GM21576 (cell line): Measurements from ENCODE around the gene SMKR1.
"Not testable (repeated sequence)": the region's sequence is repeated elsewhere in the genome, so short reads cannot be mapped to it uniquely, and the experiment has no call there.

Experiments
- ATAC-seq: cut with Tn5 transposase; IDR thresholded peaks from one replicate; pipeline ENCODE4 v1.9.1; 2021; ENCODE audit warnings: mild to moderate bottlenecking, moderate library complexity; ENCODE audit not compliant: unreplicated experiment

The SMKR1 gene

GRCh38 chr7:129481376-129481775, 21.0 kb upstream of the SMKR1 start:
- not testable (repeated sequence) for ATAC-seq

- no peak for ATAC-seq
Measured at GRCh38 chr7:129482781-129483180, 19.6 kb upstream of the SMKR1 start.

GRCh38 chr7:129489491-129489890, 12.8 kb upstream of the SMKR1 start:
- no peak for ATAC-seq

DNA sequence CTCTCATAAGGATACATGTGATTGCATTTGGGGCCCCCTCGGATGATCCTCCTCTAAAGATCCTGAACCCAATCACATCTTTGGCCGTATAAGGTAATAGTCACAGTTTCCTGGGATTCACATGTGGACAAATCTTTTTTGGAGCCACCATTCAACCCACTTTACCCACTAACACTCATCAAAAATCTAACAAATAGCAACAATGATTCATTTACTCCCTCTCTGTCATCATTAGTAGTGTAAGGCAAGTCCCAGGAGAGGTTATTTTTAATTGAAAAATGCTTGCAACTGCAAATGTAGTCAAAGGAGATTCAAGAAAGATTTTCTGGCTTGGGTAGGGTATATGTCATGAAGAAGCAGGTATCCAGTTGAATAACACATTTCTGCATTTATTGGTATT, 9.9 kb upstream of the SMKR1 start:
- no peak for ATAC-seq

GRCh38 chr7:129493555-129493954, 8.8 kb upstream of the SMKR1 start:
- ATAC-seq, result no peak

- peak; percentile 68 for ATAC-seq
Measured at GRCh38 chr7:129494041-129494440, 8.3 kb upstream of the SMKR1 start.

- ATAC-seq, result no peak
Measured at GRCh38 chr7:129495987-129496386, 6.3 kb upstream of the SMKR1 start.

GRCh38 chr7:129496653-129497052, 5.7 kb upstream of the SMKR1 start:
- no peak for ATAC-seq

DNA sequence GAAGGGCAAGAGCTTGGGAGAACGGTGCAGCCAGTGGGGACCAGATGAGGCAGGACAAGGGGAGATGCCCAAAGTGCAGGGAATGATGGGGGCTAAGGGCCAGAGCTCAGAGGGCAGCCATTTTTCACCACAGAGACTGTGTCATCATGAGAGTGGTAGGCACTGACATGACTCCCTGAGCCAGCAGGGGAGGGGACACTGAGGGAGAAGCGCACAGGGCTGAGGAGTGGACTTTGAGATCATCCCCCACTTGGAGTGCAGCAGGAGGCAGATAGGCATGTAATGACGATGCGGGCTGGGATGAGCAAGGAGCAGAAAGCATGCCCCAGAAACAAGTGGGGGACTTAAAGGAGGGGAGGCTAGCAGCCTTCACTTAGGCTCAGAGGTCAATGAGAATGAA, 5.2 kb upstream of the SMKR1 start:
- no peak for ATAC-seq

DNA sequence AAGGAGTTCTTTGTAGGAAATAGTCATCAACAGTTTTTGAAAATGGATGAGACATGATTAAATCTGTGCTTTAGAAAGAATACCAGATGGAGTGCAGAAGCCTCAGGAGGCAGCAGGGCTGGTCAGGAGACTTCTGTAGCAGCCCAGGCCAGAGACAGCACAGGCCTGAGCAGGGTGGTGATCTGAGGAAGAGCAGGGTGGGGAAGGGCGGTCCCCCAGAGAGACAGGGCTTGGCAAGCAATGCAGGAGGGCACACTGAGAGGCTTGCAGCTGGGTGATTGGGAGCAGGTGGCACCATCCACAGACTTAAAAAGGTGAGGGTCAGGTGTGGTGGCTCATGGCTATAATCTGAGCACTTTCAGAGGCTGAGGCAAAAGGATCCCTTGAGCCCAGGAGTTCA, 4.3 kb upstream of the SMKR1 start:
- ATAC-seq, result no peak

DNA sequence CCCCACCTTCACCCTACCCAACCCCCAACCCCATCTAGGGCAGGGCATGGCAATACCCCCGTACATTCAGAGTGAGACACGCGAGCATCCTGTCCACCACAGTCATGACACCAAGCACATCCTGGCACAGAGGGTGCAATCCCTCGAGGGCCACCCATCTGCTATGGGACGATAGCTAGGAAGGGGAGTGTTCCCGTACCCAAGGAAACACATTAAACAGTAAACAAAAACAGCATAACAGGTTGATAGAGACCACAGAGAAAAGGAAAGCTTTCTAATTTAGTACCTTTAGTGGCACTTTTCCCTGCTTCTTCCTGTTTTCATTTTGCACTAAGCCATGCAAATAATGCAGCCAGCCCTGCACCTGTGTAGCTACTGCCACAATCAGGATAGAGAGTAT, 2.3 kb upstream of the SMKR1 start:
- no peak for ATAC-seq

- no peak for ATAC-seq
Measured at GRCh38 chr7:129502708-129503685, 666 bp downstream of the SMKR1 start.

DNA sequence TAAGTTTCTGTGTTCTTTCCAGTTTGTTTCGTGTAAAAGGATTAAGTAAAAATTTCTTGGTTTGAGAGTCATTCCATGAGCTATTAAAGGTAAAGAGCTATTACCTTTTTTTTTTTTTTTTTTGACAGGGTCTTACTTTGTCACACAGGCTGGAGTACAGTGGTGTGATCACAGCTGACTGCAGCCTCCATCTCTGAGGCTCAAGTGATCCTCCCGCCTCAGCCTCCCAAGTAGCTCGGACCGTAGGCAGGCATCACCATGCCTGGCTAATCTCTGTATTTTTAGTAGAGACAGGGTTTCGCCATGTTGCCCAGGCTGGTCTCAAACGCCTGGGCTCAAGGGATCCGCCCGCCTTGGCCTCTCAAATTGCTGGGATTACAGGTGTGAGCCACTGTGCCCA, 1.4 kb downstream of the SMKR1 start:
- no peak for ATAC-seq

DNA sequence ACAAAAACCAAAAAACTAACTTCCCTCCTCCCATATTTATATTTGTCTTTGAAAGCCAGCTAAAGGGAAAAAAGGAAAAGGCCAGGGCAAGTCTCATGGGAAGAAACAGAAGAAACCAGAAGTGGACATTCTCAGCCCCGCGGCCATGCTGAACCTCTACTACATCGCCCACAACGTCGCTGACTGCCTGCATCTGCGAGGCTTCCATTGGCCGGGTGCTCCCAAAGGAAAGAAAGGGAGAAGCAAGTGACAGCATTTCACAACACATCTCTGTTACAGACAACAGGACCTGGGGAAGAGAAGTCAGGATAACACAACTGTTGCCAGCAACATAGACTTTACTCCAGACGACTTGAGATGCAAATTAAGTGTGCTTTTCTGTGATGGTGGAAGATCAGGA, 9.9 kb downstream of the SMKR1 start:
- no peak for ATAC-seq

- ATAC-seq, result no peak
Measured at GRCh38 chr7:129513546-129513945, 11.2 kb downstream of the SMKR1 start.

DNA sequence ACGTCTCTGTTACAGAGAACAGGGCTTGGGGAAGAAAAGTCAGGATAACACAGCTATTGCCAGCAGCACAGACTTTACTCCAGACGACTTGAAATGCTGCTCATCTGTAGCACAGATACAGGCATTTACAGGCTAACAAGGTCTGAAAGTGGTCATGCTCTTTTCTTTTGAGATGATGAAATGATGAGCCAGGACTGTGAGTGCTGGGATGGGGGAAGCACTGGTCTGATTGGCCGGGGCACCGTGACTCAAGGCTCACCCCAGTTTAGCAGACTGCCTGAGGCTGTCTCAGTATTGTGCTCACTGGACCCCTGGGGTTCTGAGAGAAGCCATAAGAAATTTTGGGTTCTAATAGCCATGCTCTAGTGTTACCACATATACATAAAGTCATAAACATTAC, 12.4 kb downstream of the SMKR1 start:
- ATAC-seq, result no peak

DNA sequence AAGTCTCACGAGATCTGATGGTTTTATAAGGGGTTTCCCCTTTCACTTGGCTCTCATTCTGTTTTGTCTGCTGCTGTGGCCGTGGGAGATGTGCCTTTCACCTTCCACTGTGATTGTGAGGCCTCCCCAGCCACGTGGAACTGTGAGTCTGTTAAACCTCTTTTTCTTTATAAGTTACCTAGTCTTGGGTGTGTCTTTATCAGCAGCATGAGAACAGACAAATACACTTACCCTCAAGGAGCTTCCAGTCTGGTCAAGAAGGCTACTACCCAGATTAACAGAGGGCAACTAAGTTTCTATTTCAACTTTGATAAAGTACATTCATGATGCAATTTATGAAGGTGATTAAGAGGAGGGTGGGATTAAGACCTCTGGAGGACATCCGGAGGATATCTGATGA, 13.1 kb downstream of the SMKR1 start:
- no peak for ATAC-seq

DNA sequence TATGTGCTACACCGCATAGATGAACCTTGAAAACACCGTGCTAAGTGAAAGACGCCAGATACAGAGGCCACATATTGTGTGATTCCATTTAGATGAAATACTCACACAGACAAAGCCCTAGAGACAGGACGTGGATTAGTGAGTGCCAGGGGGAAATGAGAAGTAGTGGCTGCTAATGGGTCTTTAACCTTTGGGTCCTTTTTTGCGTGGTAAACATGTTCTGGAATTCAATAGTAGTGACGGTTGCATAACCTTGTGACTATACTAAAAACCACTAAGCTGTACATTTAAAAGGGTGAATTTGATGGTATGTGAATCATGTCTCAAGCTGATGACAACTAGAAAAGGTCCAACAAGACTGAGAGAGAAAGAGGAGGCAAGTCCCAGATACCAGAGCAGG, 15.6 kb downstream of the SMKR1 start:
- no peak for ATAC-seq

GRCh38 chr7:129519464-129519863, 17.1 kb downstream of the SMKR1 start:
- no peak for ATAC-seq

DNA sequence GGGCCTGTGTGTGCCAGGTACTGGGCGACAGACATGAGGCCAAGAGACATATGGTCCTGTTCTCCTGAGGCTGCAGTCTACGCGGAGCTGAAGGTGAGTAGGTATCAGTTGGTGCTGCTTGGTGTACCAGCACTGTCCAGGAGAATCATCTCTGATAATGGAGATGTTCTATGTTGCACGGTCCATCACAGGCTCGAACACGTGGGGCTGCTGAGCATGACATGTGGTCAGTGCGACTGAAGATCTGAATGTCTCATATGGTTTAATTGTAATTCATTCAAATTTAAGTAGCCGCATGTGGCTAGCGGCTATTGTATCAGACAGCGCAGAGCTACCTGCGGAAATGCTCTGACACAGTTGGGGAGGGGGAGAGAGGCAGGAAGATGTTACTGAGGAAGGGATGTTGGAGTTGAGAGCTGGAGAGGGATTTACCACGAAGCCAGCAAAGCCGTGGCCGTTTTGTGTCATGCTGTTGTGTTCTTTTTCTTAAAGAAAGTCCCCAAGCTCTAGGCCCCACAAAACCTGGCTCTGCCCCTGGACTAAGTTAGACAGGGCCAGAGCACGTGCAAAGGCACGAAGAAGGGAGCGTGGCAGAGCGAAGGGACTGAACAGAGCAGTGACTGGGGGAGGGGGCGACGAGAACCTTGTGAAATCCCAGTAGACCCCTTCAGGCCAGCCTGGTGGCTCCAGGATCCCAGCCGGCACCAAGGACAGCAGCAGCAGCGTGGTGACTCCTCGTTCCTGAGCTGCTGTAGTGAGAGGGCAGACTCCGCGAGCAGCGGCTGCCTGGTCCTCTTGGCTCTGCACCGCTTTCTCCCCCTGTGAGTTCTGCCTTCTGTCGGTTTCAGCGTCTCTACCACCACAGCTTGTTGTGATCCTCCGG, 20.0 kb downstream of the SMKR1 start:
- ATAC-seq, result no peak

DNA sequence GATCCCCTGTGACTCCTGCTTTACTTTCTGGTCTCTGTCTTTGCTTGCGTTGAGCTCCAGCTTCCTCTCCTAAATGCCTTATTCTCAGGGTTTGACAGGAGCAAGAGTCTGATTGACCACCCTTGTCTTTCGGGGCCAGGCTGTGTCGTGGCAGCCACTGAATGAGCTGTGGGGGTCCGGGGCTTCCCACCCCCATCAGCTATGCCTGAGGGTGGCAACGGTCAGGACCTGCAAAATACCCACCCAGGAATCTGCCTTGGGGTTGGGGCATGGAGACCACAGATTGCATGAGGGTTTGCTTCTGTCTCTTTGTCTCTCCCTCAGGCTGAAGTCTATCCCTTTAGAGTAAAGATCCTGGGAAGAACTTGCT, 20.6 kb downstream of the SMKR1 start:
- no peak for ATAC-seq

- no peak for ATAC-seq
Measured at GRCh38 chr7:129523924-129524323, 21.6 kb downstream of the SMKR1 start.
